ENCODE measurements around the gene ANKRD2.

The ANKRD2 gene

GRCh38 chr10:97590748-97591495 lies 18.3 kb downstream of the ANKRD2 start:
- Histone ChIP-seq H3K4me3 (ENCODE audit: low read depth in 1 of 5, low read length in 5 of 5) (no peak overlapping the region), H3K27ac (ENCODE audit: low read depth, low read length) (no peak overlapping the region), H3K9me3 (ENCODE audit: control insufficient read depth in 5 of 5, low read length in 5 of 5) (no peaks in the 10 kb centered on the region)

GRCh38 chr10:97593421-97593820 lies 20.8 kb downstream of the ANKRD2 start:
- H3K27me3 ChIP-seq (ENCODE audit: control insufficient read depth in 5 of 5, insufficient read depth in 4 of 5, low read length in 5 of 5), result no peaks in the 10 kb centered on the region
- H3K36me3 ChIP-seq (ENCODE audit: control insufficient read depth in 5 of 5, insufficient read depth in 5 of 5, low read length in 5 of 5), result no peaks in the 10 kb centered on the region
- no peaks in the 10 kb centered on the region for H3K9me3 ChIP-seq (ENCODE audit: control insufficient read depth in 5 of 5, low read length in 5 of 5)
- no peak overlapping the region for H3K4me3 ChIP-seq (ENCODE audit: low read depth in 1 of 5, low read length in 5 of 5)
- H3K27ac ChIP-seq (ENCODE audit: low read depth, low read length), result no peak overlapping the region
- no peak overlapping the region for H3K9ac ChIP-seq (ENCODE audit: low read length in 5 of 5)
- peaks cover 2 to 19% (median 12%) of the 10 kb centered on the region in 5 donors for H3K4me1 ChIP-seq (ENCODE audit: control insufficient read depth in 5 of 5, insufficient read depth in 5 of 5, low read length in 5 of 5)

More at GRCh38 chr10:97590748-97591495, 18.3 kb downstream of the ANKRD2 start:
- Histone ChIP-seq H3K4me1 (ENCODE audit: control insufficient read depth in 5 of 5, insufficient read depth in 5 of 5, low read length in 5 of 5) (peaks cover 0 to 19% (median 8%) of the 10 kb centered on the region in 5 donors), H3K27me3 (ENCODE audit: control insufficient read depth in 5 of 5, insufficient read depth in 4 of 5, low read length in 5 of 5) (no peaks in the 10 kb centered on the region), H3K9ac (ENCODE audit: low read length in 5 of 5) (no peak overlapping the region), H3K36me3 (ENCODE audit: control insufficient read depth in 5 of 5, insufficient read depth in 5 of 5, low read length in 5 of 5) (no peaks in the 10 kb centered on the region)

GRCh38 chr10:97596101-97597082 lies 23.8 kb downstream of the ANKRD2 start:
- Histone ChIP-seq H3K27me3 (ENCODE audit: control insufficient read depth in 5 of 5, insufficient read depth in 4 of 5, low read length in 5 of 5) (no peaks in the 10 kb centered on the region), H3K4me3 (ENCODE audit: low read depth in 1 of 5, low read length in 5 of 5) (no peak overlapping the region), H3K4me1 (ENCODE audit: control insufficient read depth in 5 of 5, insufficient read depth in 5 of 5, low read length in 5 of 5) (peaks cover 2 to 19% (median 12%) of the 10 kb centered on the region in 5 donors), H3K27ac (ENCODE audit: low read depth, low read length) (peak overlapping the region; percentile 54), H3K9ac (ENCODE audit: low read length in 5 of 5) (peak overlapping the region in 3 of 5 donors; percentile 22 to 31 (median 25)), H3K36me3 (ENCODE audit: control insufficient read depth in 5 of 5, insufficient read depth in 5 of 5, low read length in 5 of 5) (no peaks in the 10 kb centered on the region), H3K9me3 (ENCODE audit: control insufficient read depth in 5 of 5, low read length in 5 of 5) (no peaks in the 10 kb centered on the region)

GRCh38 chr10:97597778-97598177 lies 25.2 kb downstream of the ANKRD2 start:
- peaks cover 2 to 18% (median 12%) of the 10 kb centered on the region in 5 donors for H3K4me1 ChIP-seq (ENCODE audit: control insufficient read depth in 5 of 5, insufficient read depth in 5 of 5, low read length in 5 of 5)
- no peak overlapping the region for H3K27ac ChIP-seq (ENCODE audit: low read depth, low read length)
- H3K9me3 ChIP-seq (ENCODE audit: control insufficient read depth in 5 of 5, low read length in 5 of 5), result no peaks in the 10 kb centered on the region
- H3K27me3 ChIP-seq (ENCODE audit: control insufficient read depth in 5 of 5, insufficient read depth in 4 of 5, low read length in 5 of 5), result no peaks in the 10 kb centered on the region
- H3K4me3 ChIP-seq (ENCODE audit: low read depth in 1 of 5, low read length in 5 of 5), result no peak overlapping the region
- H3K9ac ChIP-seq (ENCODE audit: low read length in 5 of 5), result no peak overlapping the region
- H3K36me3 ChIP-seq (ENCODE audit: control insufficient read depth in 5 of 5, insufficient read depth in 5 of 5, low read length in 5 of 5), result no peaks in the 10 kb centered on the region

GRCh38 chr10:97598407-97599271 lies 26.1 kb downstream of the ANKRD2 start:
- Histone ChIP-seq H3K4me3 (ENCODE audit: low read depth in 1 of 5, low read length in 5 of 5) (no peak overlapping the region), H3K9ac (ENCODE audit: low read length in 5 of 5) (no peak overlapping the region), H3K27ac (ENCODE audit: low read depth, low read length) (no peak overlapping the region), H3K4me1 (ENCODE audit: control insufficient read depth in 5 of 5, insufficient read depth in 5 of 5, low read length in 5 of 5) (peaks cover under 1 to 11% (median 9%) of the 10 kb centered on the region in 5 donors), H3K9me3 (ENCODE audit: control insufficient read depth in 5 of 5, low read length in 5 of 5) (no peaks in the 10 kb centered on the region), H3K27me3 (ENCODE audit: control insufficient read depth in 5 of 5, insufficient read depth in 4 of 5, low read length in 5 of 5) (no peaks in the 10 kb centered on the region), H3K36me3 (ENCODE audit: control insufficient read depth in 5 of 5, insufficient read depth in 5 of 5, low read length in 5 of 5) (no peaks in the 10 kb centered on the region)

GRCh38 chr10:97599272-97599619 lies 26.7 kb downstream of the ANKRD2 start:
- Histone ChIP-seq H3K4me3 (ENCODE audit: low read depth in 1 of 5, low read length in 5 of 5) (no peak overlapping the region), H3K27ac (ENCODE audit: low read depth, low read length) (no peak overlapping the region), H3K4me1 (ENCODE audit: control insufficient read depth in 5 of 5, insufficient read depth in 5 of 5, low read length in 5 of 5) (peaks cover 0 to 10% (median 7%) of the 10 kb centered on the region in 5 donors), H3K9ac (ENCODE audit: low read length in 5 of 5) (no peak overlapping the region), H3K9me3 (ENCODE audit: control insufficient read depth in 5 of 5, low read length in 5 of 5) (no peaks in the 10 kb centered on the region), H3K27me3 (ENCODE audit: control insufficient read depth in 5 of 5, insufficient read depth in 4 of 5, low read length in 5 of 5) (no peaks in the 10 kb centered on the region), H3K36me3 (ENCODE audit: control insufficient read depth in 5 of 5, insufficient read depth in 5 of 5, low read length in 5 of 5) (no peaks in the 10 kb centered on the region)

GRCh38 chr10:97600616-97601015 lies 28.0 kb downstream of the ANKRD2 start:
- H3K36me3 ChIP-seq (ENCODE audit: control insufficient read depth in 5 of 5, insufficient read depth in 5 of 5, low read length in 5 of 5), result no peaks in the 10 kb centered on the region
- no peak overlapping the region for H3K9ac ChIP-seq (ENCODE audit: low read length in 5 of 5)
- no peaks in the 10 kb centered on the region for H3K9me3 ChIP-seq (ENCODE audit: control insufficient read depth in 5 of 5, low read length in 5 of 5)
- no peak overlapping the region for H3K27ac ChIP-seq (ENCODE audit: low read depth, low read length)
- no peak overlapping the region for H3K4me3 ChIP-seq (ENCODE audit: low read depth in 1 of 5, low read length in 5 of 5)
- H3K4me1 ChIP-seq (ENCODE audit: control insufficient read depth in 5 of 5, insufficient read depth in 5 of 5, low read length in 5 of 5), result peaks cover 0 to 10% (median 7%) of the 10 kb centered on the region in 5 donors
- H3K27me3 ChIP-seq (ENCODE audit: control insufficient read depth in 5 of 5, insufficient read depth in 4 of 5, low read length in 5 of 5), result no peaks in the 10 kb centered on the region

- no peaks in the 10 kb centered on the region for H3K27me3 ChIP-seq (ENCODE audit: control insufficient read depth in 5 of 5, insufficient read depth in 4 of 5, low read length in 5 of 5)
- H3K9ac ChIP-seq (ENCODE audit: low read length in 5 of 5), result no peak overlapping the region
- H3K9me3 ChIP-seq (ENCODE audit: control insufficient read depth in 5 of 5, low read length in 5 of 5), result no peaks in the 10 kb centered on the region
- no peak overlapping the region for H3K4me3 ChIP-seq (ENCODE audit: low read depth in 1 of 5, low read length in 5 of 5)
- H3K36me3 ChIP-seq (ENCODE audit: control insufficient read depth in 5 of 5, insufficient read depth in 5 of 5, low read length in 5 of 5), result no peaks in the 10 kb centered on the region
- H3K27ac ChIP-seq (ENCODE audit: low read depth, low read length), result no peak overlapping the region
- peaks cover 0 to 2% (median 0%) of the 10 kb centered on the region in 5 donors for H3K4me1 ChIP-seq (ENCODE audit: control insufficient read depth in 5 of 5, insufficient read depth in 5 of 5, low read length in 5 of 5)
These were observed 29.0 kb downstream of the ANKRD2 start for GRCh38 chr10:97601268-97602215.
